HG02943 (cell line): ENCODE results near the gene MCRIP2.

Source experiments
- ATAC-seq: cut with Tn5 transposase; IDR thresholded peaks from one replicate; pipeline ENCODE4 v1.9.1; 2021; ENCODE audit warnings: mild to moderate bottlenecking, low read depth, moderate library complexity; ENCODE audit not compliant: unreplicated experiment

MCRIP2 gene

GRCh38 chr16:616733-617586, 24.7 kb upstream of the MCRIP2 start:
- no peak for ATAC-seq

DNA sequence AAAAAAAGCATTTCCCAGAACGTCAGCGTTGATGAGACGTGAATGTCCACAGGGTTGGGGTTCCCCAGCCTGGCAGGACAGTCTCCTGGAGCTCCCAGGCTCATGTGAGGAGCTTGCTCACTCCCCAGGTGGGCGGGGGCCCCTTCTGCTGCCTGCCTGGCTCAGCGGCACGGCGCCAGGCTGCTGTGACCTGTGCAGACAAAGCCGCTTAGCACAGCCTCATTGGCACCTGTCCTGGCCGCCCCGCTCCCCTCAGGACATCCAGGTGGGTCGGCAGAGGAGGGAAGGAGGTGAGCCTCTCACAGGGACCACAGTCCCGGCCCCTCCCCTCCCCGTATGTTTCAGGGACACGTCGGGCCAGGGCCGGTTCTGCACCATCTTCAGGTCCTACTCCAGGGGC, 23.8 kb upstream of the MCRIP2 start:
- no peak for ATAC-seq

GRCh38 chr16:619476-620100, 22.0 kb upstream of the MCRIP2 start:
- no peak for ATAC-seq

- ATAC-seq = no peak
Measured at GRCh38 chr16:620700-621525, 20.7 kb upstream of the MCRIP2 start.

- ATAC-seq = no peak
Measured at GRCh38 chr16:621526-622105, 20.0 kb upstream of the MCRIP2 start.

DNA sequence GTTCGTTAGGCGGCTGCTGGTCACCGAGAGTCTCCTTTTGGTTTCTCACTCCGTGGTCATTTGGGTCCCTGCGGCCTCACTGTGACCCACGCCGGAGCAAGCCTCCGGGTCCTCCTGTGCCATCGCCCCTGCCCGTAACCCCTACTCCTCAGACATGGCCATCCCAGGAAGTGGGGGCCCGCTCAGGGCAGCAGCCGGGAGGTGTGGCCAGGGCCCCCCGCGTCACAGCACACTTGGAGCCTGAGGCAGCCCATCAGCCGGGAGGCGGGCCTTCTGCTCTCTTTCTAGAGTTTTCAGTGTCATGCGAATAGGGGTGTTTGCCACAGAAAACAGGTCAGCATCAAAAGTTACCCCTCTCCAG, 18.7 kb upstream of the MCRIP2 start:
- no peak for ATAC-seq

DNA sequence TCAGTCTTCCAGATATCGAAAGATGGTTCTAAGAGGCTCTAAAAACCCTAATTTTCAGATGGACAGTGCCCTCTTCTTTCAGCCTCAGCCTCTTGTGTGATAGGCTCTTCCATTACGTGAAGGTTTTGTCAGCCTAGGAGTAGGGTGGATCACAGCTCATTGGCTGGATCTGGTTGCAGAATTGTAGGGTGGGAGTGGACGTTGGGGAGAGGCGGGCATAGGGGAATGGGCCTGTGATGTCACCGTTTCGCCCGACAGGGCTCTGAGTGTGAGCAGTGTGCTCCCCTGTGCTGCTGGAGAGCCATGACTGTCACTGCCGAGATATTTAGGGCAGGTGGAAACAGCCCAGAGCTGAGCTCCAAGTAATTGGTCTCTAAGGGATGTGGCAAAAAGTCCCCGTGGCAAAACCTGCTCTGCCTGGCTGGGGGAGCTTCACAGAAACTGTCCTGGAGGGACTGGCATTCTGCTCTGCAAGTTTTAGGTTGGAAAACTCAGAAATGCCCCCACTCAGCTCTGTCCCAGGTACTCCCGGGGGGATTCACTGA, 17.0 kb upstream of the MCRIP2 start:
- no peak for ATAC-seq

DNA sequence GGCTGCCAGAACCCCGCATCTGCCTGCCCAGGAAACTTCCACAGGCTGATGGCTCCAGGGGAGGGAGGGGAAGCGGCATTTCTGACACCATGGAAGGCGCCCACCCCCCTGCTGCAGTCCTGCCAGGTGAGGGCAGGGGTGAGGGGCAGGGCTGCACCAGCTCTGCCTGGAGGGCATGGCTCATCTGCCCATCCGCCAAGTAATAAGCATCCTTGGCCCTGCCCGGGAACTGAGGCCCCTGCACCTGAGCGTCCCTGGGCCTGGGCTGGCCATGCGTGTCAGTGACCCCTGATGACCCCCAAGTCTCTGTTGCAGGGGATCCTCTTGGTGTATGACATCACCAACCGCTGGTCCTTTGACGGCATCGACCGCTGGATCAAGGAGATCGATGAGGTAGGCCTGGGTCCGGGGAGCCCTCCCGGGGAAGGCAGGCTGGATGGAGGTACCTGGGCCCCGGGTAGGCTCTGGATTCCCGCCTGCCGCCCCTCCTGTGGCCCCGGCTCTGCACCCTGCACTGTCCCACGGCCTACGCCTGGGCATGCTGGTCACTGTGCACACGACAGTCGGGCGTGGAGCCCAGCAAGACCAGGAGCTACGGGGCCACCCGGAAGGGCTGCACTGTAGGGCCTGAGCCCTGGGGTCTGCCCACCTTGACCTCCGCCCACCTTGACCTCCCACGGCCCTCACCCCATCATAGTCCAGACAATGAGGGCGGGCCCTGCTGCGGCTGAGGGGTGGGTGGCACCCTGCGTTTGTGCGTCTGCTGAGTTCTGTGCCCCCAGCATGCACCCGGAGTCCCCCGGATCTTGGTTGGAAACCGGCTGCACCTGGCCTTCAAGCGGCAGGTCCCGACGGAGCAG, 16.3 kb upstream of the MCRIP2 start:
- no peak for ATAC-seq

GRCh38 chr16:625977-626765, 15.5 kb upstream of the MCRIP2 start:
- no peak for ATAC-seq

DNA sequence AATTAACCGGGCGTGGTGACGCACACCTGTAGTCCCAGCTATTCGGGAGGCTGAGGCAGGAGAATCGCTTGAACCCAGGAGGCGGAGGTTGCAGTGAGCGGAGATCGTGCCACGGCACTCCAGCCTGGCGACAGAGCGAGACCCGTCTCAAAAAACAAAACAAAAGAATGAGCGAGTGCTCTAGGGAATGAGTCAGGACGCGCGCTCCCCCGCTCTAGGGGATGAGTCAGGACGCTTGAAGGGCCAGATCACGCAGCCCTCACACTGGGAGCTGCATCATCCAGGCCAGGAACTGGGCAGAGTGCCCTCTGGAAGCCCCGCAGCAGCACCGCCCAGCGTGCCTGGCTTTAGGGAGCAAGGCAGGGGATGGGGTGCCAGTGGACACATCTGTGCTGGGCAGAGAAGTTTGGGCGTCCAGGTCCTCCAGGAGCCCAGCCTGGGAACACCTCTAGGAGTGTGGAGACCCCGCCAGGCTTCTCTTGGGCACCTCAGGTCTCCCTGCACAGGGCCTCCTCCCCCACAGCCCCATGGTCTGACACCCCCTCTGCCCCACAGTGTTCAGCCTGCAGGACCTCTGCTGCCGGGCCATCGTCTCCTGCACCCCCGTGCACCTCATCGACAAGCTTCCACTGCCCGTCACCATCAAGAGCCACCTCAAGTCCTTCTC, 14.7 kb upstream of the MCRIP2 start:
- no peak for ATAC-seq

DNA sequence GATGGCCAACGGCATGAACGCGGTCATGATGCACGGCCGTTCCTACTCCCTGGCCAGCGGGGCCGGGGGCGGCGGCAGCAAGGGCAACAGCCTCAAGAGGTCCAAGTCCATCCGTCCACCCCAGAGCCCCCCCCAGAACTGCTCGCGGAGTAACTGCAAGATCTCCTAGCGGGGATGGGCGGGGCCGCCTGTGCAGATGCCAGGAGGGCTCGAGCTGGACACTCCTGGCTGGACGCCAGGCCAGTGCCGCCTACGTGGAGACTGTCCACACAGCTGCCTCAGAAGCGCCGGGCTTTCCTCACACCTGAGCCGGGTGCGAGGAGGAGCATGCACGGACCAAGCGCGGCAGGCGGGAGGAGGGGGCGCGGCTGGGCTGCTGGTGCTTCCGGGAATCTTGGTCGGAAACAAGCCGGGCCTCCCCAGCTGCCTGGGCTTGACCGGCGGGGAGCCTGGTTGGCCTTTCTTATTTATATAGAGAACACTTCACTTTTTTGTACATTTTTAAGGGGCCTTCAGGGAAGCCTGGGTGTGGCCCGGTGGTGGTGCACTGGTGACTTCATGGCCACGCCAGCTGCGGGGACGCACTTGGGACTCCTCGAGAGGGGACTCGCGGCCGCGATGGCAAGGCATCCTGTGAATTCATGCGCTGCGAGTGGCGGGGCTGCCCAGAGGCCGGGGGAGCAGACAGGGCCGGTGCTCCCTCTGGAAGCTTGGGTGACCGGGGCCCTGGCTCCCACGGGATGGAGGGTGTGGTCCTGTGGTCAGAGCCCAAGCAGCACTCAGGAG, 14.0 kb upstream of the MCRIP2 start:
- ATAC-seq = no peak

GRCh38 chr16:628321-629061, 13.1 kb upstream of the MCRIP2 start:
- no peak for ATAC-seq

DNA sequence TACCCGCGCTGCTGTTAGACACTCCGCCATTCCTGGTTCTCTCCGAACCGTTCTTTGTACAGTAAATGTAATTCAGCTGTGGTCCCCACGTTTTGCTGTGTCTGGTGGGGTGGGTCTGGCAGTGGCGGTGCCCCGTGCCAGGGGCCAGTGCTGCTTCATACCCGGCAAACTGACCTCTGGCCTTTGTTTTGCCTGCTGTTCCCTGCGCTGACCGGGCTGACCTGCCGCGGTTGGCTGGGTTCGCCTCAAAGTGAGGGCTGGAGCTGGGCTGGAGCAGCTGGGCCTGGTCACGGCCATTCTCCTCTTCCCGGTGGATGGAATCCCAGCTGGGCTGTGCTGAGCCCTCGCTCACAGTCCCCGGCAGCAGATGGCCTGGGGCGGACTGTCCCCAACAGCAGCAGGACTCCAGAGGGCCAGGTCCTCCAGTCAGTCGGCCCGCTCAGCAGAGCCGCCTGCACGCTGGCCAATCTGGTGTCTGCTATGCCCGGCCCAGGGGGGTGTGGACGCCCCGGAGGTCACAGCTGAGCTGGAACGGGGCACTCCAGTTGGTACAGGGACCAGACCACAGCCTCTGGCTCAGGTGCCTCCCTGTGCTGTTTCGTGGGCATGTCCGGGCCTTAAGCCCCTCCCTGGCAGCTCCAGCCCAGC, 12.3 kb upstream of the MCRIP2 start:
- no peak for ATAC-seq

GRCh38 chr16:629833-630248, 11.8 kb upstream of the MCRIP2 start:
- ATAC-seq = no peak

DNA sequence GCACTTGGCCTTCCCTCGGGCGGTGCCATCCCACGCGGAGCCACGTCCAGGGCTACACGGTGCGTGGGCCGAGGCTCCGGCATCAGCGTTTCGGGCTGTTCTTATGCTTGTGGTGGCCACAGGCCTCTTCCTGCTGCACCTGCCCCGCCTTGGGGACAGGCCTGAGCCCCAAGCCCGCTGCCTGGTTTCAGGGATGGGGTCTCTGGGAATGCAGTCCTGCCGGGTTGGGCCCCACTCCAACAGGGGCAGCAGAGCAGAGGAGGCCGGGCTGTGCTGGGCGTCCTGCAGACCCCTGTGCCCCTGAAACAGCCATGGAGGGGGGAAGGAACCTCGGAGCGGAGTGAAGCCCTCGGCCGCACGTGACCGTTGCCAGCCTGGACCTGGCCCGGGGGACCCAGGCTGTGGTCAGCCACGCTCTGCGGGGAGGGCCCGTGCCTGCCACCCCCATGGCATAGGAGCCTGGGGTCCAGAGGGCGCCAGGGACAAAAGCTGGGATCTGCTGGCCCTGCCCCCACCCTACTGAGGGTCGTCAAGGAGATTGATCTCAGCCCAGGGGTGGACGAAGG, 11.3 kb upstream of the MCRIP2 start:
- no peak for ATAC-seq

DNA sequence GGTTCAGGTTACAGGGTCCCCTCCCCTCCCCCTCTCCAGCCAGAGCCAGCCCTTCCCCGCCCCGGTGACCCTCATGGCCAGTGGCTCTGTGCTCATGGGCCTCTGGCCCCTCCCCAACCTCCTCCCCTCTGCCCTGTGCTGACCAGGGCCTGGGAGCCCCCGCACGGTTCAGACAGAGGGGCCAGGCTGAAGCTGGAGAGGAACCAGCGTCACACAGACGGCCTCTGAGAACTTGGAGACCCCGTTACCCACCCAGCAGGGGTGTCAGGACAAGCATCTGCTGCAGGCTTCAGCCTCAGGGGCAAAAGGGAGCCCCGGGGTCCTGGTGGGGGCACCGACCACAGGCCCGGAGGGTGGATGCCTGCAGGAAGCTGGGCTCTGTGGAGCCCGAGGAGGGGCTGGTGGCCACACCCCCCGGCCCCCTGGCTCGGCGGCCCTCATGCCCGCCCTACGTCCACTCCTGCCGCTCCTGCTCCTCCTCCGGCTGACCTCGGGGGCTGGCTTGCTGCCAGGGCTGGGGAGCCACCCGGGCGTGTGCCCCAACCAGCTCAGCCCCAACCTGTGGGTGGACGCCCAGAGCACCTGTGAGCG, 10.7 kb upstream of the MCRIP2 start, which contains the start of gene WFIKKN1:
TSS of gene WFIKKN1 (plus strand) at position 171 of the 591 bp plus-strand sequence. CDS start at position 440, 269 bp downstream.
- no peak for ATAC-seq
